GM23338 (cell line): ENCODE data around the gene ABCA6. TPM values are rescaled to one million over a fixed set of nuclear protein-coding genes. Genes with fewer than 3 reads are reported as not detected.

Experiments used
- ATAC-seq: fragments of 200-7000 bp; cut with Tn5 transposase; 3 replicates; pipeline ENCODE4 v1.9.1; 2020
- DNase-seq: peaks from one replicate; pipeline ENCODE4 v3.0.0-alpha.2; 2015; ENCODE audit warnings: low spot score
- H2AFZ ChIP-seq: fragments of 200-600 bp; sonication (generic); 2 replicates; pipeline ENCODE4 v1.8.0; 2016; ENCODE audit warnings: antibody characterized with exemption, mild to moderate bottlenecking, moderate library complexity
- H3F3A ChIP-seq: fragments of 200-600 bp; sonication (generic); replicated peaks from 2 replicates; pipeline ENCODE4 v1.8.0; 2017; ENCODE audit warnings: antibody characterized with exemption, mixed run types, low read depth
- H3K27ac ChIP-seq: fragments of 200-600 bp; sonication (generic); 2 replicates; pipeline ENCODE4 v1.6.1; 2016; ENCODE audit warnings: low read depth
- H3K27me3 ChIP-seq: fragments of 200-600 bp; sonication (generic); 2 replicates; pipeline ENCODE4 v1.8.0; 2016; ENCODE audit warnings: mild to moderate bottlenecking, mixed run types, moderate library complexity; ENCODE audit not compliant: insufficient read depth
- H3K36me3 ChIP-seq: fragments of 200-600 bp; sonication (generic); 2 replicates; pipeline ENCODE4 v1.8.0; 2016; ENCODE audit warnings: mild to moderate bottlenecking; ENCODE audit not compliant: insufficient read depth
- H3K4me1 ChIP-seq: fragments of 200-600 bp; sonication (generic); 2 replicates; pipeline ENCODE4 v1.8.0; 2016; ENCODE audit warnings: mild to moderate bottlenecking, moderate library complexity; ENCODE audit not compliant: insufficient read depth
- H3K4me2 ChIP-seq: fragments of 200-600 bp; sonication (generic); 2 replicates; pipeline ENCODE4 v1.7.1; 2017; ENCODE audit warnings: mixed run types
- H3K4me3 ChIP-seq: fragments of 200-600 bp; sonication (generic); 2 replicates; pipeline ENCODE4 v1.6.1; 2016; ENCODE audit warnings: mixed run types
- H3K79me2 ChIP-seq: fragments of 200-600 bp; sonication (generic); replicated peaks from 2 replicates; pipeline ENCODE4 v1.8.0; 2017; ENCODE audit warnings: mild to moderate bottlenecking; ENCODE audit not compliant: insufficient read depth
- H3K9me2 ChIP-seq: fragments of 200-600 bp; sonication (generic); 2 replicates; pipeline ENCODE4 v1.8.0; 2017; ENCODE audit not compliant: insufficient read depth
- H4K20me1 ChIP-seq: fragments of 200-600 bp; sonication (generic); replicated peaks from 2 replicates; pipeline ENCODE4 v1.8.0; 2017; ENCODE audit warnings: mild to moderate bottlenecking; ENCODE audit not compliant: insufficient read depth
- H3K27ac Mint-ChIP-seq: 2 replicates; pipeline ENCODE4 v1.8.0; 2020; ENCODE audit warnings: inconsistent platforms, mild to moderate bottlenecking, moderate library complexity, mixed read lengths
- H3K27me3 Mint-ChIP-seq: 3 replicates; pipeline ENCODE4 v1.8.0; 2022; ENCODE audit warnings: low read depth, mild to moderate bottlenecking, moderate library complexity, mixed read lengths, inconsistent platforms; ENCODE audit not compliant: insufficient read depth, poor library complexity
- H3K36me3 Mint-ChIP-seq: 3 replicates; pipeline ENCODE4 v1.8.0; 2021; ENCODE audit warnings: low read depth, mild to moderate bottlenecking, inconsistent platforms, moderate library complexity, mixed read lengths
- H3K4me1 Mint-ChIP-seq: 3 replicates; pipeline ENCODE4 v1.8.0; 2020; ENCODE audit warnings: mild to moderate bottlenecking, inconsistent platforms, mixed read lengths
- H3K4me3 Mint-ChIP-seq: 3 replicates; pipeline ENCODE4 v1.8.0; 2021; ENCODE audit warnings: moderate library complexity, mild to moderate bottlenecking, inconsistent platforms, mixed read lengths
- H3K9me3 Mint-ChIP-seq: 3 replicates; pipeline ENCODE4 v1.8.0; 2020; ENCODE audit warnings: moderate library complexity, mild to moderate bottlenecking, inconsistent platforms, mixed read lengths
- CREB1 ChIP-seq: fragments of 250-450 bp; sonication (Bioruptor Pico); IDR thresholded peaks from 2 replicates; pipeline ENCODE4 v1.5.0; 2020; ENCODE audit warnings: low read depth, mild to moderate bottlenecking, moderate library complexity
- JUNB ChIP-seq: IDR thresholded peaks from one replicate; pipeline ENCODE4 v1.6.1; 2016; ENCODE audit warnings: antibody characterized with exemption; ENCODE audit not compliant: unreplicated experiment
- ZNF331 ChIP-seq: fragments of 250-450 bp; sonication (Bioruptor Pico); IDR thresholded peaks from 2 replicates; pipeline ENCODE4 v1.5.0; 2020; ENCODE audit warnings: low read depth, mild to moderate bottlenecking, moderate library complexity
- ZNF462 ChIP-seq: fragments of 250-450 bp; sonication (Bioruptor Pico); IDR thresholded peaks from 2 replicates; pipeline ENCODE4 v1.5.0; 2020; ENCODE audit warnings: mild to moderate bottlenecking, moderate library complexity
- polyA plus RNA-seq: library from polyadenylated mRNA; unstranded; fragments of >200 nt; fragmentation: Nextera tagmentation; extraction: Ambion mirVana; gene quantifications from 2 replicates; pipeline ENCODE4 v1.2.1, GENCODE V29; 2016
- total RNA-seq: library from RNA; depleted of rRNA; stranded (reverse); fragments of >200 nt; shearing (Covaris generic); gene quantifications from 2 replicates; pipeline ENCODE4 v1.2.3, GENCODE V29; 2014

Gene ABCA6
- total and polyA plus RNA-seq, 2 experiments from 2014 or later: not detected

- no peak for TF ChIP-seq JUNB
- no peak for TF ChIP-seq ZNF331 (CRISPR knock-in tag)
- TF ChIP-seq CREB1 (CRISPR knock-in tag): no peak
Measured at GRCh38 chr17:69179227-69179952, 37.7 kb upstream of the ABCA6 start (continued).

GRCh38 chr17:69176457-69176795 is 34.7 kb upstream of the ABCA6 start:
- Histone ChIP-seq H2AFZ (no peak overlapping the region), H3K27me3 (no peaks in the 10 kb centered on the region), H3K27ac (no peak overlapping the region), H3K4me2 (no peak overlapping the region), H3F3A (no peaks in the 10 kb centered on the region), H3K36me3 (no peaks in the 10 kb centered on the region), H3K4me3 (no peak overlapping the region), H3K79me2 (no peaks in the 10 kb centered on the region), H3K9me2 (no peaks in the 10 kb centered on the region), H3K4me1 (no peaks in the 10 kb centered on the region), H4K20me1 (no peaks in the 10 kb centered on the region)
- ATAC-seq (no peak), DNase-seq (no peak)
- Mint-ChIP-seq H3K4me1 (no peaks in the 10 kb centered on the region; the same call in 2 of the 3 replicates), H3K9me3 (no peaks in the 10 kb centered on the region), H3K36me3 (no peaks in the 10 kb centered on the region), H3K27me3 (no peaks in the 10 kb centered on the region), H3K27ac (no peak overlapping the region), H3K4me3 (no peak overlapping the region)
- no peak for TF ChIP-seq ZNF462
